ENCODE data around the gene GALNT18. TPM values are rescaled to one million over a fixed set of nuclear protein-coding genes. Genes with fewer than 3 reads are reported as not detected.

Gene GALNT18
- total RNA-seq, 2 donors from 2014 or later = 5.3 to 7.3 TPM

GRCh38 chr11:11570823-11571222 is 51.0 kb downstream of the GALNT18 start:
- H3K36me3 ChIP-seq (replicated peaks in 1 of 2; ENCODE audit: insufficient read depth in 1 of 2, low read depth in 2 of 2) = no peaks in the 10 kb centered on the region
- H3K9me3 ChIP-seq = no peaks in the 10 kb centered on the region
- TF ChIP-seq POLR2A (IDR thresholded peaks at IDR 0.05) = no peak
- TF ChIP-seq, protein P1, sequence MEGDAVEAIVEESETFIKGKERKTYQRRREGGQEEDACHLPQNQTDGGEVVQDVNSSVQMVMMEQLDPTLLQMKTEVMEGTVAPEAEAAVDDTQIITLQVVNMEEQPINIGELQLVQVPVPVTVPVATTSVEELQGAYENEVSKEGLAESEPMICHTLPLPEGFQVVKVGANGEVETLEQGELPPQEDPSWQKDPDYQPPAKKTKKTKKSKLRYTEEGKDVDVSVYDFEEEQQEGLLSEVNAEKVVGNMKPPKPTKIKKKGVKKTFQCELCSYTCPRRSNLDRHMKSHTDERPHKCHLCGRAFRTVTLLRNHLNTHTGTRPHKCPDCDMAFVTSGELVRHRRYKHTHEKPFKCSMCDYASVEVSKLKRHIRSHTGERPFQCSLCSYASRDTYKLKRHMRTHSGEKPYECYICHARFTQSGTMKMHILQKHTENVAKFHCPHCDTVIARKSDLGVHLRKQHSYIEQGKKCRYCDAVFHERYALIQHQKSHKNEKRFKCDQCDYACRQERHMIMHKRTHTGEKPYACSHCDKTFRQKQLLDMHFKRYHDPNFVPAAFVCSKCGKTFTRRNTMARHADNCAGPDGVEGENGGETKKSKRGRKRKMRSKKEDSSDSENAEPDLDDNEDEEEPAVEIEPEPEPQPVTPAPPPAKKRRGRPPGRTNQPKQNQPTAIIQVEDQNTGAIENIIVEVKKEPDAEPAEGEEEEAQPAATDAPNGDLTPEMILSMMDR (IDR thresholded peaks at IDR 0.05) = no peak
- no peak overlapping the region for H3K4me3 ChIP-seq
- no peak for ATAC-seq
- peaks cover 14% of the 10 kb centered on the region for H3K4me1 ChIP-seq
- no peaks in the 10 kb centered on the region for H3K27me3 ChIP-seq
- no peak overlapping the region for H3K27ac ChIP-seq
- intact Hi-C loops (cut with DNase I) = no loop called here
- no peak for DNase-seq

- 63 to 66% methylated on average over 14 of the region's 14 CpGs for WGBS, 2 donors
- H3K4me3 ChIP-seq = no peak overlapping the region
- intact Hi-C loops (cut with DNase I) = no loop called here
- ATAC-seq (peak; percentile 62), DNase-seq (peak; percentile 18 to 48 (median 34))
- no peaks in the 10 kb centered on the region for H3K9me3 ChIP-seq
- no peaks in the 10 kb centered on the region for H3K27me3 ChIP-seq
- TF ChIP-seq, protein P1 (IDR thresholded peaks at IDR 0.05) = no peak
- no peak for TF ChIP-seq POLR2A (IDR thresholded peaks at IDR 0.05)
- no peaks in the 10 kb centered on the region for H3K36me3 ChIP-seq (replicated peaks in 1 of 2; ENCODE audit: insufficient read depth in 1 of 2, low read depth in 2 of 2)
- H3K27ac ChIP-seq = peak overlapping the region in 2 of 4 donors; percentile 27 to 60
- H3K4me1 ChIP-seq = peaks cover 14% of the 10 kb centered on the region
These were observed 51.8 kb downstream of the GALNT18 start for GRCh38 chr11:11569936-11570491.

GRCh38 chr11:11568651-11569229 is 53.1 kb downstream of the GALNT18 start:
- peaks cover 14% of the 10 kb centered on the region for H3K4me1 ChIP-seq
- H3K36me3 ChIP-seq (replicated peaks in 1 of 2; ENCODE audit: insufficient read depth in 1 of 2, low read depth in 2 of 2) = no peaks in the 10 kb centered on the region
- no peak for TF ChIP-seq POLR2A (IDR thresholded peaks at IDR 0.05)
- TF ChIP-seq, protein P1 (IDR thresholded peaks at IDR 0.05) = no peak
- intact Hi-C loops (cut with DNase I) = no loop called here
- WGBS, 2 donors = 56 to 75% methylated on average over 1 to 3 of the region's 3 CpGs
- no peak for DNase-seq
- ATAC-seq = no peak
- no peaks in the 10 kb centered on the region for H3K27me3 ChIP-seq
- H3K27ac ChIP-seq = no peak overlapping the region
- H3K9me3 ChIP-seq = no peaks in the 10 kb centered on the region
- H3K4me3 ChIP-seq = no peak overlapping the region

- Histone ChIP-seq H3K27me3 (no peaks in the 10 kb centered on the region), H3K4me1 (peaks cover 14% of the 10 kb centered on the region), H3K9me3 (no peaks in the 10 kb centered on the region), H3K27ac (no peak overlapping the region), H3K4me3 (no peak overlapping the region), H3K36me3 (replicated peaks in 1 of 2; ENCODE audit: insufficient read depth in 1 of 2, low read depth in 2 of 2) (no peaks in the 10 kb centered on the region)
- TF ChIP-seq, protein P1 (IDR thresholded peaks at IDR 0.05) = no peak
- TF ChIP-seq POLR2A (IDR thresholded peaks at IDR 0.05) = no peak
- intact Hi-C loops (cut with DNase I) = no loop called here
- 77 to 79% methylated on average over 7 of the region's 7 CpGs for WGBS, 2 donors
- ATAC-seq (no peak), DNase-seq (no peak)
These were observed 53.7 kb downstream of the GALNT18 start for GRCh38 chr11:11567936-11568650.

Data from body of pancreas (tissue), 4 donors.